Stimulated activated CD4-positive, alpha-beta T cell treated with anti-CD3 and anti-CD28 coated beads, Interleukin-15, amount 100 ng/mL, for 48 hours (primary cell): ENCODE data around the gene CARHSP1.
"Not testable (repeated sequence)": the region's sequence is repeated elsewhere in the genome, so short reads cannot be mapped to it uniquely, and the experiment has no call there.

Experiments used
- DNase-seq, 2 donors: peaks; one replicate each; pipeline ENCODE4 v3.0.0-alpha.2; 2020; ENCODE audit warnings: low read depth in 2 of 2

The CARHSP1 gene

DNA sequence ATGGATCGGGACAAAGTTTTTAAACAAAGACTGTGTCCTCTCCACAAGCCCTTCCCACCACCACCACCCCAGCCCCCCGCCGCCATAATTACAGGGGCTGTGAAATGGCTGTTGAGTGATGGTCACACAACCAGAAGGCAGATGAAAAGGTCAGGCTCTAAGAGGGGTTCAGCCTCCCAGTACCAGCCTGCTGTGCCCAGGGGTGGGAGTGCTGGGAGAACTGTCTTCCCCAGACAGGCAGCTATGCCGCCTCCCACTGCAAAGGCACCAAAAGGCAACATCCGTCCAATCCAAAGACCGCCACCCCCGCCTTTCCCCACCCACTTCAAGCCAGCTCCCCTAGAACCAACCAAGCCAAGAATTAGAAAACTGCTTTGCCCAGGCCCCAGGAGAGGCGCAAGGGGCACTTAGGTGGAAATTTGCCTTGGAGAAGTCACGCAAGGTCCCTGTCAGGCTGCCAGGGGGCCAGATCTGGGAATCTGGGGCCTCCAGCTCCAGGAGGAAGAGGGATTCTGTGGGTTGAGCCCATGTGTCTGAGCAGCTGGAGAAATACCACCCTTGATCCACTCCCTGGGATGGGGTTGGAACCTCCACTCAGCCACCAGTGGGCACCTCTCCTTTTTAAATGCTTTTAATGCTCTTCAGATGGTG is 14.4 kb downstream of the CARHSP1 start:
- no peak for DNase-seq

DNA sequence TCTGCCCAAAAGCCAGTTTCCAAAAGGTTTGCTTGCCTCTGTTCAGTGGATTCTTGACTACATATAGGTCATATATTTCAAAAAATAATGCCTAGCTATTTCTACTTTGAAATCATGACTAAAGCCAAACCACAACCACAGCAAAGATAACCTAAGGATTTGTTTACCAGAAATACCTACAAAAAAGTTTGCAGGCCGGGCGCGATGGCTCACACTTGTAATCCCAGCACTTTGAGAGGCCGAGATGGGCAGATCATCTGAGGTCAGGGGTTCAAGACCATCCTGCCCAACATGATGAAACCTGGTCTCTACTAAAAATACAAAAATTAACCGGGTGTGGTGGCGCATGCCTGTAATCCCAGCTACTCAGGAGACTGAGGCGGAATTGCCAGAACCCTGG is 15.2 kb downstream of the CARHSP1 start:
- no peak for DNase-seq

DNA sequence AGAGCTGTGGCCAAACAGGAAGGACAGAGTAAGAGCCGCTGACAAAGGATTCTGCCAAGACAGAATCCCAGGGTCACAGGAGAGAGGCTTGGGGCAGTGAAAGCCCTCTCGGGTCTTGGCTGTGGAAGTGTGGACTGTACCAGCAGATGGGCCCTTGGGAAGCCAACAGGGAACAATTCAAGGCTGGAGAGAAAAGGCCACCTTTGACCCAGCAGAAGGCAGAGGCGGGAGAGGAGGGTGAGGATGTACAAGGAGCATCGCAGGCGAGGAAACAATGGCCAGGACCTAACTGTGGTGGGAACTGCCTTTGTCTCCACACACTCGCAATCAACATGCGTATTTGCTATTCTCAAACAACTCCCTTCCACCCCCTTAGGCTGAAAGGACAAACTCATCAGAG is 15.7 kb downstream of the CARHSP1 start:
- no peak for DNase-seq

DNA sequence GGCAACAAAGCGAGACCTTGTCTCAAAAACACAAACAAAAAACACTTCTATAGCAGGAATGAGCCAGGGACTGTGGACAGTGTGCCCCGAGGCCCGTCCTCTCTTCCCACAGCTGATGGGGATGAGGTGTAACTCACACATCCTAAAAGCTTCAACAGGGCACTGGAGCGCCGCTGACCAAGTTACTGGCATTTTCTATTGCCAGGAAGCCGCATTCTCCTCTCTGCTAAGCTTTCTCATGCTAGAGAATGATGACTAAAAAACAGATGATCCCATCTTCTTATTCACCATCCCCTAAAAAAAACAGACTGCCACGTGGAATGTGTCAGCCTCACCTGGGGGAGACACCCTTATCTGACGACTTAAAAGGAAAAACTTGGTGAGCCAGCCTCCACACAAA is 16.3 kb downstream of the CARHSP1 start:
- no peak for DNase-seq

- no peak for DNase-seq
Measured at GRCh38 chr16:8851761-8852403, 16.9 kb downstream of the CARHSP1 start.

DNA sequence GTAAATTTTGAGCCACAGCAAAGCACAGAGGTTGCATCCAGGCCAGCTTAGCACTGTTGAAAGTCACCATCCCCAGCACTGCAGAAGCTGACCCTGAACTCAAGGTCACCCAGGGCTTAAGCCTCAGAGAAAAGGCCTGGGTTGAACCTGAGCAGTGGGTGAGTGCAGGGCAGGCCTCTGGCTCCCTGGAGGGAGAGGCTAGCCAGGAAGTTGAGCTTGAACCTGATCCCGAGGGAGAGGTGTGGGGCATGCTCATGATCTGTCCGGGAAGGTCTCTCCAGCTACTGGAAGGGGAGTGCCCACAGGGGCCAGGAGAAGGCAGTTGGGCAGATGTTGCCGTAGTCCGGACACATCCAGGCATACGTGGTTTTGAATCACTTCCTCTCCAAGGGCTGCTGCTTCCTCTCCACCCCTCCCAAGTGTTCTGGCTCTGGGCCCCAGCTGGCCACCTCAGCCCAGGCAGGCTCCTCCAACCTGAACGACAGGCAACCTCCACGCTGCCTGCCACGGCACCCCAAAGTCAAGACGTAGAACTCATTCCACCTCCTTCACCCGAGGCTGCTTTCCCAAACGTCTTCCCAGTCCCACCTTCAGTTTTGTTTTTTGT is 18.4 kb downstream of the CARHSP1 start:
- no peak for DNase-seq

DNA sequence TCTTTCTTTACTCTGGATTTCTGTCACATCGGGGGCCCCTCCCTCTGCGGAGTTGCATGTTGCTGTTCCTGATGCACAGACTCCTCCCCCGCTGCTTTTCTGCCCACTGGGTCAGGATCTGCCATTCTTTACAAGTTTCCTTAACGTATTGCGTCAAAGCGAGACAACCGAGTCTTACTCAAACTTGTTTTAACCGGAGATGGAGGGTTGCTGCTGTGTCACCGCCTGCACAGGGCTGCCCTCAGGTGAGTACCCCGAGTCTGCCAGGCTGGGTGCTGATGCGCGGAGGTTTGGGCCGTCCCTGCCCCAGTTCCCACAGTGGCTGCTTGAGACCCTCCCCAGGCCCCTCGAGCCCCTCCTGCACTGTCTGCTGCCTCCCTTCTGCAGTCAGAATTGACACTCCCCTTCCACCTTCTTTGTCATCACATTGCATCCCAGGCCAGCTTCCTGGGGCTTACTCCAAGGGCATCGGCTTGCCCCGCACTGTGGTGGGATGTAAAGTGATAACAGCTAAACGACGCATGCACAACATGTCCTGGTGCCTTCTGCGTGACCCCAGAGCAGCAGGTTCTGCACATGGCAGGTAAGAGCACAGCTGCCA is 19.3 kb downstream of the CARHSP1 start:
- DNase-seq, result no peak

DNA sequence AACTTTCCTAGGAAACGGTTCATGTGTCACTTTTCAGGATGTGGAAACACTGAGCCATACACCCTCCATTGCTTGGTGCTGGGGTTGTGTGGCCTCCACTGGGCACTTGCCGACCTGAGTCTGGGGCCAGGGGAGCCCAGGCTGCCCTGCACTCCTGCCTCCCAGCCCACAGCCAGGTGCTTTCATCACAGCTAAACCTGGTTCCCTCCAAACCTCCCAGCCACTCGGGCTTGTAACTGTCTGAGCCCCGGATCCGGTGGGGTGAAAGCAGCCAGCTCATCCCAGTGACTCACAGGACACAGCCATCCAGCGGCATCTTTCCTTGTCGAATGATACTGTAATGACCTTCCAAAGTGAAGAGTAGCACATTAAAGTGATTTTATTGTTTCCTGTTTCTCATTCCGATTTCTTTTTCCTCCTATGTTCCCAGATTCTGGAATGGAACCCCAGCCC is 19.8 kb downstream of the CARHSP1 start:
- no peak for DNase-seq

DNA sequence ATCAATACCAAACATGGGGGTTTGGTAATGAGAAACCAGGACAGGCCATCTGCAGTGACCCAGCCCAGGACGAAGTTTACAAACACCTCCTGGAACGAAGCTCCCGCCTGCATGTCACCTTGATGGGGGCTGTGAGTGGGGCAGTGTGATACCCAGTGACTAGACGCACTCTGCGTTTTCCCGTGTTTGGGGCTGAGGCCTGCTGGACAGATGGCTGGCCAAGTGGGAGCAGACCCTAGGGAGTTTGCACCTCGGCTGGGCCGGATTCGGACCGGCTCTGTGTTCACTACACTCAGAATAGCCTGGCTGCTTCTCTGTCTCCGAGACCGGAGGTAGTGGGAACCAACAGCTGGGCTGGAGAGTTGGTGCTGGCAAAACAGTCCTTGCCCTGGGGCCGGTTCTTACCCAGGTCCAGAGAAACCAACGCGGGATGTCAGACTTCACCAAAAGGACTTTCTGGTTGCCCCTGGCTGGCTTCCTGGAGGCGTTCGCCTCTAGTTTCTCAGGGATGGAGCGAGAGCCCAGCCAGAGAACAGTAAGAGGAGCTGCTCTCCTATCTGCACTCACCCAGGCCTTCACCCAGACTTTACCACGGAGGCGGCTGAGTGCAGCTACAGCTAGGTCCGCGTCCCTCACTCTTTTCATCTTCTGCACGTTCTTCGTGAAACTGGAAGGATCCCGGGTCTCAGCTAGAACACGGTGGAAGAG is 20.4 kb downstream of the CARHSP1 start:
- DNase-seq, result no peak

DNA sequence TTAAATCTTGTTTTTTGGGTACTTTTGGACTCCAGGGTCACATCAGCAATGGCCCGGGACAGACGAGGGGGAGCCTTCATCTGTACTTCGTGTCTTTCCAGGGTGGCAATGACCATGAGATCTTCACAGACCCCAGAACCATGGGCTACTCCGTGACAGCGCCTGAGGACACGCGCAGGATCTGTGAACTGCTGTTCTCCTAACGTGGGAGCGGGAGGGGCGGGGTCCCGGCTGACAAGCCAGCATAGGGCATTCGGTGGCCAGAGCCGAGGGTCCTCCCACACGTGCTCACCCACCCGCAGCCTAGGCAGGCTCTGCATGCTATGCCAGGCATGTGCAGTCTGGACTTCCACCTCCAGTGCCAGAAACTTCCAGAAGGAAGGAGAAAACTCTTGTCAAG is 21.2 kb downstream of the CARHSP1 start:
- no peak for DNase-seq

- no peak for DNase-seq
Measured at GRCh38 chr16:8847145-8847544, 21.7 kb downstream of the CARHSP1 start.

DNA sequence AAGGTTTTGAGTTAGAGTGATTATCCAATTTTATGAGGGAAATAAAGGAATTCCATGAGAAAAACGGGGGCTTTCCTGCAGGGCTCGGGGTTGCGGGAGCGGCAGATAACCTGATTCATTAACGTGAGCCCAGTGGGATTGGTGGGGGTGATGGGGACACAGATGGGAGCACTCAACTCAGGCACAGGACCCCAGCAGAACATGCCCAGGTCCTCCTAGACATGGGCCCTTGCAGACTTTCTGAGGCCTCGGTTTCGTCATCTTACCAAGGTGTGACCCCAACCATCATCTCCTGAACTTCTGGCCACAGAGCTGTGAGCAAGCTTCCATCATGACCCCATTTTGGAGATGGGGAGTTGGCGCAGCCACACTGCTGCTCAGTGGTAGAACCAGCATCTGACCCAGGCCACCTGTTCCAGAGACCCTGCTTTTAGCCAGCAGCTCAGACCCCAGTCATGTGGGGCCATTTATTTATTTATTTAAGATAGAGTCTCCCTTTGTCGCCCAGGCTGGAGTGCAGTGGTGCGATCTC is 22.3 kb downstream of the CARHSP1 start:
- no peak for DNase-seq

GRCh38 chr16:8845699-8846298 is 23.0 kb downstream of the CARHSP1 start:
- no peak for DNase-seq

GRCh38 chr16:8843296-8843695 is 25.5 kb downstream of the CARHSP1 start:
- DNase-seq, result not testable (repeated sequence)

DNA sequence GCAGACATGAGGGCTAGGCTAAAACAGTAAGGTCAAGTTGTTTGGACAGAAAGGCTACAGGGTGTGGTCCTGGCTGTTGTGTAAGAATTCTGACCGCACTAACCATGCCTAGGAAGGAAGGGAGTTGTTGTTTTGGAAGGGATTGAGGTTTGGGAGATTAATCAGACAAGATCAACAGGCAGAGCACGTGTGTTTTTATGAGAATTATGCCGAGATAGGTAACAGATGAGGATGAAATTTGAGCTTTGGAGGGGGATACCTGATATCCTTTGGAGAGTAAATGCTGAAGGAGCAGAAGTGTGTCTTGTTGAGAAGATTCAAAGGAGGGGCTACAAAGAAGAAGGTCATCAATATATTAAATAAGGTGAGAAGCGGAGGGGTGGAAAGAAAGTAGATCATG is 26.8 kb downstream of the CARHSP1 start:
- not testable (repeated sequence) for DNase-seq

DNA sequence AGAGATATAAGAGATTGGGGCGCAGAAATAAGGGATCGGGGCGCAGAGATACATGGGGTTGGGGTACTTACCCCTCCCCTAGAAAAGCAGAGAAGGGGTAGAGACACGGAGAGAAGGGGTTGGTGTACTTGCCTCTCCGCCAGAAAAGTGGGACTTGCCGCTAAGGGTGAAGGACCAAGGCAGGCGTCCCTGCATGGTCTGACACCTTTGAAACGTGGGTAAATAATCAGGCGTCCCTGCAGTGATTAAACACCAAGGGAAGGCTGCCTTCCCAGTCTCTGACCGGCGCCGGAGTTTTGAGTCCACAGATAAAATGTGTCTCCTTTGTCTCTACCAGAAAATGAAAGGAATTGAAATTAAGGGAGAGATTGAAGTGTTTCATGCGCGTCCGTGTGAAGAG is 31.2 kb downstream of the CARHSP1 start:
- DNase-seq, result not testable (repeated sequence)

GRCh38 chr16:8836797-8837196 is 32.0 kb downstream of the CARHSP1 start:
- not testable (repeated sequence) for DNase-seq

GRCh38 chr16:8832717-8833105 is 36.1 kb downstream of the CARHSP1 start:
- no peak for DNase-seq

DNA sequence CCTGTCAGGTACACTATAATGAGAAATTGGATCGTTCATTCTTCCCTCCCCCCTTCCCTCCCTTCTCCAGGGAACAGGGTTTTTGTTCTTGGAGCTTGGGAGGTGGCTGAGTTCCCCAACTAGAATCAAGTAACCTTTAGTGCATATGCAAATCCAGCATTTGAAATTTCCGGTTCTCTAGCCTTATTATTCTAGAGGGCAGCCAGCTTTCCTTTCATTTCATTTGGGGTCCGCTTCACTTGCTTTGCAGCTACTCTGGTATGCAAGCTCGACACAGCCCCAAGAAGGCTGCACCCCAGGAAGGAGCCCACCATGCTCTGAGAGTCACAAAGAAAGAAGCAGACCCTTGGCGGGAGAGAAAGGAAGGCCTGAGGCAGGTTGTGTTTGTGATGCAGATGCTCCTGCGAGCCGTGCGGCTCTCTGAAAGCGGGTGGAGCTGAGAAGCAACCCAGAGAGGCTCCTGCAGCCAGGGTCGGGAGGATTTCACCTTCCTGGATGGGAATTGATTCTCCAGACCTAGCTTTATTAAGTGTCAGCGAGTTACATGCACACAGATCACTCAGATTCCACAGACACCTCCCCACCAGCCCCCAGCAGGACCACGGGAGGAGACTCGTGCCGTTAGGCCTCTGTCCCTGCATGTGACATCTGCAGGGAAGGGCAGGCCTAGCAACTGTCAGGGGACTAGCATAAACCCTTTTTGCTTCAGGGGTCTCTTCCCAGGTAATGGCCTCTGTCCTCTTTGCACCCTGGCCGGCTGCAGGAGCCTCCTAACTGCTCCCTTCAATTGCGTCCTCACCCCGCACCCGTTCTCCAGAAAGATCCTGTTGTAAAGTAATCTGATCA is 36.7 kb downstream of the CARHSP1 start:
- DNase-seq, result no peak

DNA sequence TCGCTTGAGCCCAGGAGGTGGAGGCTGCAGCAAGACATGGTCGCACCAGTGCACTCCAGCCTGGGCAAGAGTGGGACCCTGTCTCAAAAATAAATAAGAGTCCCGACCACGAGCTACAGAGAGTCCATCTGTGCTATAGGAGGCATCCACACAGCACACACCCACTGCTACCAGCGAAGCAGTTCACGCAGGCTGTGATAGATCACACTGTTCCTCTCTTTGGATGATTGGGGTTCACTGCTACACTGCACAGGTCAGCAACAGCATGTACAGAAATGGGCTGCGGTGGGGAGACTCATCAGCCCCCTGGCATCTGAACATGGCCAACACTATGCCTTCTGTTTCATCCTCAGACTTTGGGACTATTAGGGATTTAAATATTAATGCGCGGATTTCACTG is 37.4 kb downstream of the CARHSP1 start:
- DNase-seq, result no peak
